ENCODE data around the gene PLA1A.
"Not testable (repeated sequence)": the region's sequence is repeated elsewhere in the genome, so short reads cannot be mapped to it uniquely, and the experiment has no call there.

Gene PLA1A, protein sequence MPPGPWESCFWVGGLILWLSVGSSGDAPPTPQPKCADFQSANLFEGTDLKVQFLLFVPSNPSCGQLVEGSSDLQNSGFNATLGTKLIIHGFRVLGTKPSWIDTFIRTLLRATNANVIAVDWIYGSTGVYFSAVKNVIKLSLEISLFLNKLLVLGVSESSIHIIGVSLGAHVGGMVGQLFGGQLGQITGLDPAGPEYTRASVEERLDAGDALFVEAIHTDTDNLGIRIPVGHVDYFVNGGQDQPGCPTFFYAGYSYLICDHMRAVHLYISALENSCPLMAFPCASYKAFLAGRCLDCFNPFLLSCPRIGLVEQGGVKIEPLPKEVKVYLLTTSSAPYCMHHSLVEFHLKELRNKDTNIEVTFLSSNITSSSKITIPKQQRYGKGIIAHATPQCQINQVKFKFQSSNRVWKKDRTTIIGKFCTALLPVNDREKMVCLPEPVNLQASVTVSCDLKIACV

DNA sequence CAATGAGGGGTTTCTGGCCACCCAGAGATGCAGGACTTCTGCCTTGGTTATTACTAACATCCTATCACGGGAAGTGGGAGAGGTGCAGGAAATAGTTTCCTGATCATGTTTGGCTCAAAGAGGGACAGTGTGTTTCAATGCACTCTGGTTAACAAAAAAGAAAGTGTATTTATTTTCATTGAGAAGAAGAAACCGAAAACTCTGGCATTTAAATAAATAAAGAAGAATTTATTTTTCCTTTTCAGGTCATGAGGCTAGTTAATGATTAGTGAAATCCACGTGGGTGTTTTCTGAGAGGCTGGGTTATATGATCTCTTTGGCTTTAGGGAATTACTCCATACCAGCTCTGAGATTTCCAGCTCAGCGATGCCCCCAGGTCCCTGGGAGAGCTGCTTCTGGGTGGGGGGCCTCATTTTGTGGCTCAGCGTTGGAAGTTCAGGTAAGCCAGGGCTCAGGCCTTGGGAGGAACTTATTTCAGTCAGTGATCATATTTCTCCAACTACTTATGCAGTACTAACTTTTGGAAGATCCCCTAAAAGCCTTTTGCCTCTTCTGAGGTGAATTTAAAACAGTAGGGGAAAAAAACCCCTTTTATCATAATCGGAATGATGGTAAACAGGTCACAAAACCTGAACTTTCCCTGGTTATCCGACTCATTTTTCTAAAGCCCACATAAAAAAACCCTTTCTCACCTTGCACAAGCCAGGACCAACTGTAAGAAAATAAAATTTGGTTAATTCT, at the start of gene PLA1A:
Gene PLA1A (plus strand): TSS at position 338 of the 741 bp plus-strand sequence. CDS start 29 bp downstream, at position 367.
- no peak for DNase-seq

DNA sequence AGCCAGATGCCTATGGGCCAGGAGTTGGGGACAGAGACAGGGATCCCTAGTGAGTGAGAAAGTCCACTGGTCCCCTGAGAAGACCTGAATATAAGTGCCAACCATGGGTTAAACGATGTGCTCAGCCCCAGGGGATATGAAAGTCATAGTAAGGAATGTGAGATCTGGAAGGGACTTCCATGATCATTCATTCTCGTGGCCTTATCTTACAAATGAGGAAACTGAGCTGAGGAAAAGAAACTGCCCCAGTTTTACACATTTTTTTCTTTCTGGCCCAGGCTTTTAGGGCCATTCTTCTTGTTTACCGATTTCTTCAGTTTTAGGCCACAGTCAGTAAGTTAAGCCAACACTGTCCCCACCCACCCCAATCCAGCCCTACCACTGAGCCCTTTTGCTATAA, 49.3 kb upstream of the PLA1A start:
- no peak for DNase-seq

DNA sequence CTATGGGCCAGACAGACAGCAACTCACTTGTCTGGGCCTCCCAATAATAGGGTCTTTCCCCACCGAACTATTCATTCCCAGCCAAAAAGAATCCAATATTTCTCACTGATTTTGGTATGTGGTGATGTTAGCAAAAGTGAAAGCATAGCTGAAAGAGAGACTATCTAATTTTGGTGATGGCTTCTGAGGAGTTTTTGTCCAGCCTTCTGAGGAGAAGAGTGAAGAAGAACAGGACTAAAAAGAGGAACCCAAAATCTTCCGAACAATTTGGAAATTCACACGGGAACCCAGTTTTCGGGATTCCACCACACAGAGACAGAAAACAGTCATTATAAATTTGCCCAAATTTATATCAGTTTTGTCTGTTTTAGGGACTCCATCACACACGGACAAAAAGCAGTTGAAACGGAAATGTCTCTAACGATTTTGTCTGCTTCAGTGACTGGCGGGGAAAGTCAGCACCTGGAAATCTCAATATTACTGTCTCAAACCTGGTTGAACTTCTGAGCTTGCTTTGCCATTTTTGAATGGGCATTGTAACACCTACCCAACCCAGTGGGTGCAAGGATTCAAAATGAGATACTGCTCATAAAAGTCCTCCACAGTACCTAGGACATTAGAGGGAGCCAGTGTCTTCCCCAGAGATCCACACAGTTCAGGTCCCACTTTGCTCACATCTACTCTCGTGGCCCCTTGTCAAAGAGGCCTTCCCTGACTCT, 47.3 kb upstream of the PLA1A start:
- no peak for DNase-seq

DNA sequence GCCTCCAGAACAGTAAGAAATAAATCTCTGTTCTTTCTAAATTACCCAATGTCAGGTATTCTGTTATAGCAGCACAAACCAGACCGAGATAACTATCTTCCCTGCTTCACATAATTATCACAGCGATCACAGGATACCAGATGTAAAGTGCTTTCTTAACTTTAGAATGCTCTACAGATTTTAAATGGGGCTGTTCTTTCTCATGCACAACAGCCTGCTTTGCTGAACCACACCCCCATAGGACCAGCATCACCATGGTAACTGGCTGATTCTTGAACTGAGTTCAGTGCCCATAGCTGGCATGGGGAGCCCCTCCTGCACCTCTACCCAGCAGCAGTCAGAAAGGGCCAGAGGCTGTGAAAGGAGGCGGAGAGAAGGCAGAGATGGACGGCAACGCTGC, 46.1 kb upstream of the PLA1A start:
- DNase-seq: no peak

DNA sequence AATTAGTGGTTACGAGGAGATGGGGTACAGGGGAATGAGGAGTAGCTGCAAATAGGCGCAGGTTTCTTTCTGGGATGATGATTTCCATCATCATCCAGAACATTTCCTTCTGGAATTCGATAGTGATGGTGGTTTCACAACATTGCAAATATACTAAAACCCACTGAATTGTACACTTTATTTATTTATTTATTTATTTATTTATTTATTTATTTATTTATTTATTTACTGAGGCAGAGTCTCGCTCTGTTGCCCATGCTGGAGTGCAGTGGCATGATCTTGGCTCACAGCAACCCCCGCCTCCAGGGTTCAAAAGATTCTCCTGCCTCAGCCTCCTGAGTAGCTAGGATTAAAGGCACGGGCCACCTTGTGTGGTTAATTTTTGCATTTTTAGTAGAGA, 44.8 kb upstream of the PLA1A start:
- DNase-seq: not testable (repeated sequence)

DNA sequence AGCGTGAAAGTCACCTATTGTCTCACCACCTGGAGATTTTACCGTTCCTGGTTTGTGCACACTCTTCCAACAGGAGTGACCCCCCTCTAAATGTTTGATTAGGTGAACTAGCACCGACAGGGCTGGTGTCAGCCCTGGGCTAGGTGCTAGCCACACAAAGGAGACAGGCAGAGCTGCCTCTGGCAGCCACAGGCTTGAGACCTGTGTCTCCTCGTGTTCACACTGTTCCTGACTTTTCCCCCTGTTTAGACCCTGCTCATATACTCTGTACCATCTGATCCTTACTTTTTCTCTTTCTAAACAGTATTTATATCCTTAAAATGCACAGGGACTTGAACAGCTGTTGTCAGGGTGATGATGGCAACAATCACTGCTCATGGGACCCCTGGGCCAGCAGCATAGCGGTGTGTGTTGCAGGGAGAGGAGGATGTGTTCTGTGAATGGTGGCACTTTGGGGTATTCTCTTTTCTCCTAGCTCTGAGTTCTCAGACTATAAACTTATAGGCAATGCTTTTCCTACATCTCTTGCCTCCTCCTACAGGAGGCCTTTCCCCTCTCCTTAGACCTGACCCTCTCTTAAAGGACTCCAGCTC, 43.8 kb upstream of the PLA1A start:
- DNase-seq: no peak

DNA sequence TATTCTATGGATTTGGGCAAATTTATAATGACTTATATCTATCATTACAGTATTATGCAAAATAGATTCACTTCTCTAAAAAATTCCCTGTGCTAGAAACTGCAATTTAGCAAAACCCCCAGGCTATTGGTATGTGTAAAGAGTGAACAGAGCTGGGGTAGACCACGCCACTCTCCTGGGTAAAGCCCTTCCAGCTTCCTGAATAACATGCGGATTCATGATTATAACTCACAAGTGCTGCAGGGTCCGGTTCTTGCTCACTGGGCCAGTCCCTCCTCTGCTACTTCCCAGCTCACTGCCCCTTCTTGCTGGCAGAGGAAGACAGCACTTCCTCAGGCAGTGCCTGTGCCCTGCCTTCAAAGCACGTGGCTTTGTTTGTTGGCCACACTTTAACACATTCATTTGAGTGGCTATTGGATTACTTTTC, 42.4 kb upstream of the PLA1A start:
- no peak for DNase-seq

DNA sequence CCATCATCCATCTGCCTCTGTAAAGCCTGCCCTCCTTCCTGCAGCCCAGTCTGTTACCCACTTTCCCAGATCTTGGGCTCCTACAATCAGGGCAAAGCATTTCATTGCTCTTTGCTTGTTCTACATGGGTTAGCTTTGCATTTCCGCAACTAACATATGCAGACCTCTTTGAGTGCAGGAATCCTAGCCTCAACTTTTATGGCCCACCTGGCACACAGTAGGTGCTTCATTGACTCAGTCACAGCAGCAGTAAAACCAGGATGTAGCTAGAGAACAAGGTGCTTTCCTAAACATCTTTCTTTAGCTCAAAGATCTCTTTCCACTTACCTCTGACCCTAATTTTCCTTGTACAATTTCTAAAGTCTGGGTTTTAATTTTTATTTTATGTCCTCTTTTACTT, 41.8 kb upstream of the PLA1A start:
- no peak for DNase-seq

DNA sequence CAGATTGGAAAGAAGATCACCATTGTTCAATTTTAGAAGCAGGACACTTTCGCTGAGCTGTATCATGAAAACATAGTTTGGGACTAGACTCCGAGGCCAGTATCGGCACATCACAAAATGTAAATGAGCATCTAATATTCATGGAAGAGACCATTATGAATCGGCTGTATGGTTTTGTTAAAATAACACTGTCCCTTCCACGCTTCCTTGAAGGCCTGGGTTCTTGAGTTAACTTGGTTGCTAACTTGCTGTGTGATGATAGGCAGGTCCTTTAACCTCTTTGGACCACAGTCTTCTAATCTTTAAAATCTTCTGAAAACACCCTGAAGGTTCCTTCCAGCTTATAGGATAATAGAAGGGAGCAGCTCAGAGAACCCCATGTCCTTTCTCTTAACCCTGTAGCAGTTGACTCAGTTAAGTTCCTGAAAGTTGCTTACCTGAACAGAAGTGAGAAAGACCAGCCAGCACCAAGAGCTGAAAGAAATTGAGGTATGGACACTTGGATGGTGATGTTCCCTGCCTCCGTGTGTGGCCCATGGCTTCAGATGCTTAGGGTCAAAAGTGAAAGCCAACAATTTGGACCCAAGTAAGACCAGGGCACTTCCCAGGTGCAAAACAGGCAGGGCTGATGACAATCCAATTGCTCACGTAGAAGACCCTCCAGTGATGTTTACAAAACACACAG, 40.4 kb upstream of the PLA1A start:
- no peak for DNase-seq

DNA sequence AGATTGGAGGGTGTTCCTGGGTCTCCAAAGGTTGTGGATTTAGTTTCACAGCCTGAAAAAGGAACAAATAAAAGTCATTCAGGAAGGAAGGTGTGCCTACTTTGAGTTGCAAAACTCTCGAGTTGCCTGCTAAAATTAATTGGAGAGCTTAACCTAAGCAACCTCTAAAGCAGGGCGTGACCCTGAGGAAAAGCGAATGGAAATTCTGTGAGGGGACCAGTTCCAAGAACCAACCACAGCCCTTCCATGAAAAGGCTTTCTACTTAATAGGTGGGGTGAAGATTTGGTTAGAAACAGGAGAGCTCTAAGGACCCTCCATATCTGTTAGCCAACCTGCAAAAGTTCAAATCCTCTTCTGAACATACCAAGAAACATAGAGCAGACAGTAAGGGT, 39.8 kb upstream of the PLA1A start:
- DNase-seq: no peak

DNA sequence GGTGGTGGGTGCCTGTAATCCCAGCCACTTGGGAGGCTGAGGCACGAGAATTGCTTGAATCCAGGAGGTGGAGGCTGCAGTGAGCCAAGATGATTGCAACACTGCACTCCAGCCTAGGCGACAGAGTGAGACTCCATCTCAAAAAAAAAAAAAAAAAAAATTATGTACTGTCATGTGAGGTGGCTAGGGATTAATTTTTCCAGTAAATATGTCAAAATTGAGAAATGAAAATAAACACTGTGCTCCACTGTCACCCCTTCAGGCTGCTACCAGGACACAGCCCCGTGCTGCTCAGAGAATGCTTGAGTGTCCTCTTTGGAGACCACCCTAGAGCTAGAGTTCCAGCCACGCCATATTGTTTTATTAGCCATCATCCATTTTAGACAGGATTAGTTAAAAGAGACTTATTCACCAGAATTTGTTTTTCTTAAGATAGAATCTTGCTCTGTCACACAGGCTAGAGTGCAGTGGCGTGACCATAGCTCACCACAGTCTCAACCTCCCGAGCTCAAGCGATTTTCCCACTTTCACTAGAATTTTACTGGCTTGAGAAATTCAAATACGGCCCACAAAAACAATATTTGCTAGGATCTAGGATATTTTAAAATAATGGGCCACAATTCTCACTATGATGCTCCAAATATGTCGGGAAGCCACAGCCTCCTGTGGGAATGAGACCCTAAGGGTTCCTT, 38.9 kb upstream of the PLA1A start:
- DNase-seq: no peak

DNA sequence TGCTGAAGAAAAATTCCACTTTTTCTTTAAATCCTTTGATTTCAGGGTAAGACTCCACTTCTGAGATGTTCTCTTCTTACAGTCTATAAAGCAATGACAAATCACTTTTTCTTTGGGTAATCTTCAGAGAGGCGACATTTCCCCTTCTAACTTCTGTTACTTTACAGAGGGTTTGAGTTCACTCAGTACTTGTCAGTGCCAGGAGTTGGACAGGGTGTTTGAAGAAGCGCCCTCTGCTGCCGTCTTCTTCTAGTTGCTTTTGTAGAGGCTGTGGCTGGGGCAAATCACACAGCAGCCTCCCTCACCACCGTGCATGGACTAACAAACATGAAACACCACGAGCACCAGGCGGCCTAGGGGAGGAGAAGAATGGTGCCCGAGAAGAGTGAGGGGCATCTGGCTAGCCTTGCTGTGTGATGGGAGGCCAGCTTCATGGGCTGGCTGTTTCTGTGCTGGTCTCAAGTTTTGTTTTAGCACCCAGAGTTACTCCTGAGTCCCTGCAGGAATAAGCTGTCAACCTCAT, 38.2 kb upstream of the PLA1A start, which contains the start of gene CD80:
Gene CD80 (minus strand): TSS at position 174 of the 523 bp plus-strand sequence. CDS start 1,886 bp downstream, outside the sequence.
- no peak for DNase-seq

DNA sequence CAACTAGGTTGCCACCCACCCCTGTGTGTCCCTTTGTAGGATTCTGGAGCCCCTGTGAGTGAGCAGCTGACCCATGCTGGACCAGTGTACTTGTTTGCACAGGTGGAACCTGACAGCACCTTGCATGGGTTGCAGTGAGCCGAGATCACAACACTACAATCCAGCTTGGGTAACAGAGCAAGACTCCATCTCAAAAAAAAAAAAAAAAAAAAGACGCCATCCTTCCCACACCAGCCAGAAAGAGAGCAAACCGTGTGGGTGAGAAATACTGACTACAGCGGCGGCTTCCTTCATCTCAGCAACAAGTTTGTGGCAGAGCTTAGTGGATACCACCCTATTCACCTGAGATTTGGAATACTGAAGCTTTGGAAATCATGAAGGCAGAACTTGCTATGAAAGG, 37.5 kb upstream of the PLA1A start:
- no peak for DNase-seq

DNA sequence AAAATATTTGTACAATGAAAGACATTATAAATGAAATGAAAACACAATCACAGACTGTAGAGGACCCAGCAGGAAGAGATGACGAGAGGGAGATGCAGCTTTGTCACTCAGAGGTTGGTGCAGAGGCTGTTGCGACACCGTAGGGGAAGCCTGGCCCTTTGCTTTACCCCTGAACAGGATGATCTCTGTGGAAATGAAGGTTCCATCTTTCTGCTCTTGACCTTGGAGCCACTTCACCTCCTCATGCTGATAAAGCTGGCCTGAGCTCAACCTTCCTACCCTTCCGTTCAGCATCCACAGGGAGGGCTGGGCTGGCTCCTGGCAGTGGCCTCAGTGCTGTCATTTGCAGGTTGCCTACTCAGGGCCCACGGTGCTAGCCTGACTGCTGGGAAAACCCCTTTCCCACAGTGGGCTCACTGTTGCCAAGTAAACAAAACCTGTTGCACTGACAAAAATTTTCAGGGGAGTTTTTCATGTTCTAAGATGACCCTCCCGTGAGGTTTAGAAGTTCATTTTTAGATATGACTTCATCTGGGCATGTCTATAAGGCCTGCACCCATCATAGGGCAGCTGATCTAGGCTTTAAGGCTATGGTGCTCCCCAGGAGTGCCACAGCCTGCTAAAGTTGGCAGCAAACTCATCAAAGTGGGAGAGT, 35.3 kb upstream of the PLA1A start:
- DNase-seq: no peak

DNA sequence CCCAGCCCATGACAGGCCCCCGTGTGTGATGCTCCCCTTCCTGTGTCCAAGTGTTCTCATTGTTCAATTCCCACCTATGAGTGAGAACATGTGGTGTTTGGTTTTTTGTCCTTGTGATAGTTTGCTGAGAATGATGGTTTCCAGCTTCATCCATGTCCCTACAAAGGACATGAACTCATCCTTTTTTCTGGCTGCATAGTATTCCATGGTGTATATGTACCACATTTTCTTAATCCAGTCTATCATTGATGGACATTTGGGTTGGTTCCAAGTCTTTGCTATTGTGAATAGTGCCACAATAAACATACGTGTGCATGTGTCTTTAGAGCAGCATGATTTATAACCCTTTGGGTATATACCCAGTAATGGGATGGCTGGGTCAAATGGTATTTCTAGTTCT, 34.4 kb upstream of the PLA1A start:
- not testable (repeated sequence) for DNase-seq

DNA sequence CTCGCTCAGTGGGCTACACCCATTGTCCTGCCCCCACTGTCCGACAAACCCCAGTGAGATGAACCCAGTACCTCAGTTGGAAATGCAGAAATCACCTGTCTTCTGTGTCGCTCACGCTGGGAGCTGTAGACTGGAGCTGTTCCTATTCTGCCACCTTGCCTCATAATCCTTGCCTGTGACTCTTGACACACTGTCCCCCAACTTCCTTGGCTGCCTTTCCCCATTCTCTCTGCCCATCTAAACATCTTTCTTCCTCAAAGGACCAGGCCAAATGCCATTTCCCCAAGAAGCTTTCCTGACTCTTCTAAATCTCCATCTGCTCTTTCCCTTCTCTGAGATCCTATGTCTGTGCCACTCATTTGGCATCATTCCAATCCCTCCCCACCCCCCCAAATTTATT, 28.5 kb upstream of the PLA1A start:
- no peak for DNase-seq

DNA sequence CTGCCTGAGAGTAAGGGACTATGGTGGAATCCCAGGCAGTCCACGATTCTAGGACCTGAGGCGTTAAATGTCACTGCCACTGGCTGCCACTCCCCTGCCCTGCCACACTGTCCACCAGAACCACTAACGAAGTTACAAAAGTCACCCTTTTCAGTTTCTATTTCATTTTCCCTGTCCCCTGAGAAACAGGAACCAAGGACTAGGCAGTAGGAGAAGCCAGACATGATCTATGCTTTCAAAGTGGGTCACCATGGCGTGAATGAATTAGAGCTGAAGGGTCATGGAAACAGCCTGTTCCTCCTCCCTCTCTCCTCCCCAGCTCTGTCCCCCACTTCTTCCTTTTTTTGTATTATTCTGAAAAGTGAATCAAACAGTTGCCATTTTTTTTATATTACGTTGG, 27.5 kb upstream of the PLA1A start:
- DNase-seq: no peak

DNA sequence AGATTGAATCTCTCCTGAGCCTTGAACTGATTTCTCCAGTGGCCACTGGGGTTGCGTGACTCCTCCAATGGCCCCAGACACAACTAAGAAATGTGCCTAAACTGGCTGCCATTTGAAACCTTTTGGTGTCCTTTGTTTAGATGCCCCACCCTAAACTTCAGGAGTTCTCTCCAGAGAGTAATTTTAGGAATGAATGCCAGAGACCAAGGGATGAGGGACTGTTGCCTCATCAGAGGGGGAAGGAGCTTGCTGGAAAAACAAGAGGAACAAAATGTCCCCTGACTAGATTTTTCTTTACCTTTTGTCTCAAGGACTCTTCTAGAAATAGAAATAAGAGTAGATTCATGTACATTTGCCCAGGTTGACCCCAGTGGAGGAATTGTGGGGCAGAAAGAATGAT, 26.5 kb upstream of the PLA1A start:
- no peak for DNase-seq

DNA sequence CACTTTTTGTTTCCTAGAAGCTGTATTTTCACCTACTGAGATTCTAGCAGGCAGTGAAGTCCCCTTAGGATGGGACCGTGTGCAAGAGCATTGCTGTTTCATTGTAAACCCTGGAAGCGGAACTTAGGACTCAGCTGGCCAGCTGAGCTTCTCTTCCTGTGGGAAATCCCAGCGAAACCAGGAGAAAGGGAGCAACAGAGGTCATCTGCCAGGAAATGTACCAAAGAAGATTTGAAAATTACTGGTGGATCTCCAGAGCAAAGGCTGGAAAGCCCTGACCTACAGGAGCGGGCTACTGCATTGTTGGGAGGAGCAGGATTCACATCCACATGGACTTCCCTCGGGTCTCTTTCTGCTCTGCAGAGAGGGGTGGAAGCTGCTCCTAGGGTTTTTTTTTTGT, 26.0 kb upstream of the PLA1A start:
- no peak for DNase-seq

DNA sequence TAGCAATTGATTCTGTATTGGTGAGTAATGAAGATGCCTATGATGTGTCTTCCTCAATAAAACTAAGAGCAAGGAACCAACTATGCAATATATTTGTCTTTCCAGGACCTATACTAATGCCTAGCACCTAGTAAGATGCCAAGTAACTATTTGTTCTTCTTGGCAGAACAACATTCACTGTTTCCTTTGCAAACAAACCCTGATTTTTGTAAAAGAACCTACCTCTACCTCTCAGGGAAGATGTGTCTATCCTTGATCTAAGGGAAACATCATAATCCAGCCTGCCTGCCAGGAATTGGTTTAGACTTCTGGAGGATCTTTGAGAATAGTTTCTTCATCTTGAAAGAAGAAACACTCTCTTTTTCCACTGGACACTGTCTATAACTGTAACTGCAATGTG, 22.2 kb upstream of the PLA1A start:
- DNase-seq: no peak

Data from GOT3 (cell line).